Right ventricle myocardium inferior (tissue), 1 donor: ENCODE measurements around the gene KCNJ18. TPM values are rescaled to one million over a fixed set of nuclear protein-coding genes. Genes with fewer than 3 reads are reported as not detected.
A peak's percentile ranks its signal among the peaks of the same experiment; 100 is the strongest.
"Not testable (repeated sequence)": the region's sequence is repeated elsewhere in the genome, so short reads cannot be mapped to it uniquely, and the experiment has no call there.

Source experiments
- ATAC-seq: fragments of 200-7000 bp; cut with Tn5 transposase; one replicate; pipeline ENCODE4 v1.9.1; 2020; ENCODE audit warnings: mild to moderate bottlenecking, moderate library complexity
- DNase-seq: peaks from one replicate; pipeline ENCODE4 v3.0.0; 2021; ENCODE audit errors: missing footprints
- intact Hi-C: fragments of 100-400 bp; cut with DNase I; formaldehyde crosslinking; loops from one replicate; pipeline ENCODE4 v1.11.0; 2022
- long read RNA-seq: library from polyadenylated mRNA; unstranded; transcript quantifications from one replicate; pipeline ENCODE4 v2.0.0, GENCODE V29; 2021
- total RNA-seq: library from RNA; stranded (reverse); fragmentation: NEBNext Ultra II Directional; extraction: Animal tissue kit (Norgen Biotek cat#: 25700); gene quantifications from one replicate; pipeline ENCODE4 v1.2.1, GENCODE V29; 2021
- donor health status: DM: no; HTN: yes; CAD: no; lungs with severe emphysema.

KCNJ18 gene
- total RNA-seq = not detected
- long read RNA-seq = 0 reads

GRCh38 chr17:21691883-21692703 lies at the start of gene KCNJ18:
Gene KCNJ18, plus strand, starts transcription at chr17:21692523. Its CDS starts 10,264 bp downstream, at chr17:21702787.
- DNase-seq = peak; percentile 37
- ATAC-seq, intact Hi-C loops: not testable (repeated sequence)

- DNase-seq, ATAC-seq, intact Hi-C loops: not testable (repeated sequence)
Observed at GRCh38 chr17:21648125-21648524, 44.2 kb upstream of the KCNJ18 start.

- intact Hi-C loops, ATAC-seq, DNase-seq: not testable (repeated sequence)
Observed at GRCh38 chr17:21650043-21650442, 42.3 kb upstream of the KCNJ18 start.

GRCh38 chr17:21652049-21652448 lies 40.3 kb upstream of the KCNJ18 start:
- intact Hi-C loops, ATAC-seq, DNase-seq: not testable (repeated sequence)

GRCh38 chr17:21653211-21653610 lies 39.1 kb upstream of the KCNJ18 start:
- ATAC-seq, DNase-seq, intact Hi-C loops: not testable (repeated sequence)

GRCh38 chr17:21656518-21657309 lies 35.6 kb upstream of the KCNJ18 start:
- ATAC-seq, intact Hi-C loops, DNase-seq: not testable (repeated sequence)

GRCh38 chr17:21659635-21660034 lies 32.7 kb upstream of the KCNJ18 start:
- DNase-seq, intact Hi-C loops, ATAC-seq: not testable (repeated sequence)

- ATAC-seq, intact Hi-C loops, DNase-seq: not testable (repeated sequence)
Observed at GRCh38 chr17:21661455-21661854, 30.9 kb upstream of the KCNJ18 start.

- ATAC-seq, intact Hi-C loops, DNase-seq: not testable (repeated sequence)
Observed at GRCh38 chr17:21663166-21663565, 29.2 kb upstream of the KCNJ18 start.

- ATAC-seq, intact Hi-C loops, DNase-seq: not testable (repeated sequence)
Observed at GRCh38 chr17:21663614-21664474, 28.5 kb upstream of the KCNJ18 start.

GRCh38 chr17:21665171-21665570 lies 27.2 kb upstream of the KCNJ18 start:
- ATAC-seq, intact Hi-C loops, DNase-seq: not testable (repeated sequence)

- ATAC-seq, intact Hi-C loops, DNase-seq: not testable (repeated sequence)
Observed at GRCh38 chr17:21665935-21666493, 26.3 kb upstream of the KCNJ18 start.

GRCh38 chr17:21666711-21667412 lies 25.5 kb upstream of the KCNJ18 start:
- DNase-seq, ATAC-seq, intact Hi-C loops: not testable (repeated sequence)

GRCh38 chr17:21667413-21668117 lies 24.8 kb upstream of the KCNJ18 start:
- intact Hi-C loops, ATAC-seq, DNase-seq: not testable (repeated sequence)

- ATAC-seq, DNase-seq, intact Hi-C loops: not testable (repeated sequence)
Observed at GRCh38 chr17:21668118-21668488, 24.2 kb upstream of the KCNJ18 start.

- intact Hi-C loops, ATAC-seq, DNase-seq: not testable (repeated sequence)
Observed at GRCh38 chr17:21668746-21669508, 23.4 kb upstream of the KCNJ18 start.
